ENCODE results near the gene GABRB3. TPM values are rescaled to one million over a fixed set of nuclear protein-coding genes. Genes with fewer than 3 reads are reported as not detected.
"Not testable (repeated sequence)": the region's sequence is repeated elsewhere in the genome, so short reads cannot be mapped to it uniquely, and the experiment has no call there.

The GABRB3 gene
- polyA plus RNA-seq, 3 donors = 5.1 to 9.1 (median 6.5) TPM

GRCh38 chr15:26738996-26739395, 33.9 kb downstream of the GABRB3 start:
- no peak for DNase-seq (ENCODE audit: low read depth in 3 of 3, low spot score in 2 of 3)

- no peak for DNase-seq (ENCODE audit: low read depth in 3 of 3, low spot score in 2 of 3)
Observed at GRCh38 chr15:26736502-26737248, 36.2 kb downstream of the GABRB3 start.

GRCh38 chr15:26731965-26732364, 40.9 kb downstream of the GABRB3 start:
- no peak for DNase-seq (ENCODE audit: low read depth in 3 of 3, low spot score in 2 of 3)

DNA sequence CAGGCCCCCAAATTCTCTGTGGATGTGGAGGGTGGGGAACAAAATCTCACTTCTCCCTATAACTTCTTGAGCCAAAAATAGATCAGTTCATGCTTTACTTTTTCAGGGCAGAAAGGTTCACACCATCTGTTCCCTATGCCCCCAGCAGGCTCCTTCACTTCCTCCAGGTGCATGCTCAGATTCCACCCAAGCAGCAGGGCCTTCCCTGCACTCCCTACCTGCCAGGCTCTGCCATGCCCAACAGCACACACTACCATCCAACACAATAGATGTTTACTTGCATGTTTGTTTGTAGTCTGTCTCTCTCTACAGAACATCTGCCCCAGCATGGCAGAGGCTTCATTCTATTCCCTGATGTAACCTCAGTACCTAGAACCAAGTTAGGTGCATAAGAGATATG, 43.3 kb downstream of the GABRB3 start:
- DNase-seq (ENCODE audit: low read depth in 3 of 3, low spot score in 2 of 3) = no peak

GRCh38 chr15:26729030-26729429, 43.8 kb downstream of the GABRB3 start:
- DNase-seq (ENCODE audit: low read depth in 3 of 3, low spot score in 2 of 3) = no peak

DNA sequence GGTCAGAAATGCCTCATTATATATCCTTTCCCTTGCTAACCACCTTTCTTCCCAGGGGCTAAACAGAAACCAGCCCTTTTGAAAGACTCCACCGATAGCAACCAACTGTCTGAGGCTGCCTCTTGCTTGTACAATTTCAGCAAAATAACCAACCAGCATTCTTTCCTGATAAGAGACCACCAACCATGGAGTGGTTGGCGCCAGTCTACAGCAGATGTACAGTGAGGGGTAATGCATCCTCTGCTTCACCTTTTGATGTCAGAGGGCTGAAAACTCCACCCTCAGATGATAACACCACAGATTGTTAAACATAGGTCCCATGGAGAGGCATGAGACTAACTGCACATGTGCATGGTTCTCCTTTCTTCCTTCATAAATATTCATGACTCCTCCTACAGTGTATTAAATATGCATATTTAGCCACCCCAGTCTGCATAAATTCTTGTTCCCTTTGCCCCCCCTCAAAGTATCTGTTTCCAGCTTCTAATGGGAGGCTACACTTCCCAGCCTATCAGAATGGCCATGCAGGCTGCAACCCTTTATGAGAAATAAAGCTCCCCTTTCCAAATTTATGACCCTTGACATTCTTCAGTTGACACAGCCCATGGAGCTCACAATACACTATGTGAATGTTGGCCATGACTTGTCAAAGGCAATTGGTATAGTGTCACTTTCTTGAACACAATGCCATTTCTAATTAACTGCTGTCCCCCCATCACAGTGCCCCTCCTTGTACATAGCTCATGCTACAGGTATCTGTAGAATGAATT, 48.3 kb downstream of the GABRB3 start:
- no peak for DNase-seq (ENCODE audit: low read depth in 3 of 3, low spot score in 2 of 3)

DNA sequence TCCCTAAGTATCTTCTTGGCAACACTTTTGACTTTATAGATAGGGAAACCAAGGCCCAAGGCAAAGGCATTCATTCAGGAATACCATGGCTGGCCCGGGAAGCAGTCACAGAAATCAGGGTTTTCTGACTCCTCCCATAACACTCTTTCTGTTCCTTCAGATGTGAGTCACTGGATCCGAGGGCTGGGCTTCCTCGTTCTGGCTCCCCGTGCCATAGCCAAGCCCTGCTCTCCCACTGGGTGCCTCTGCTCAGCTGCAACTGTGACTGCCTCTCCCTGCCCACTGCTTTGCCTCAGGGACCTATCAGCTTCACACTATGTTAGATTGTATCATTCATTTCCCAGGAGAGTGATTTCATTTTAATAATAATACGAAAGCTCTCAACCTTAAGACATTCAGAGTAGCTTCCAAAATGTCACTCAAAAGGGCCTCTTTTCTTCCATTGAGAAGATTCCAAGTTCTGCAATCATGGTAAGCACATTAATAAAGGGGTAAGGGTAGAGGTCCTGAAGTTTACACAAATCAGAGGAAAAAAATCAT, 50.2 kb downstream of the GABRB3 start:
- no peak for DNase-seq (ENCODE audit: low read depth in 3 of 3, low spot score in 2 of 3)

- DNase-seq (ENCODE audit: low read depth in 3 of 3, low spot score in 2 of 3) = no peak
Observed at GRCh38 chr15:26721232-26721967, 51.5 kb downstream of the GABRB3 start.

- DNase-seq (ENCODE audit: low read depth in 3 of 3, low spot score in 2 of 3) = no peak
Observed at GRCh38 chr15:26720546-26720945, 52.3 kb downstream of the GABRB3 start.

GRCh38 chr15:26719866-26720265, 53.0 kb downstream of the GABRB3 start:
- DNase-seq (ENCODE audit: low read depth in 3 of 3, low spot score in 2 of 3) = not testable (repeated sequence)

DNA sequence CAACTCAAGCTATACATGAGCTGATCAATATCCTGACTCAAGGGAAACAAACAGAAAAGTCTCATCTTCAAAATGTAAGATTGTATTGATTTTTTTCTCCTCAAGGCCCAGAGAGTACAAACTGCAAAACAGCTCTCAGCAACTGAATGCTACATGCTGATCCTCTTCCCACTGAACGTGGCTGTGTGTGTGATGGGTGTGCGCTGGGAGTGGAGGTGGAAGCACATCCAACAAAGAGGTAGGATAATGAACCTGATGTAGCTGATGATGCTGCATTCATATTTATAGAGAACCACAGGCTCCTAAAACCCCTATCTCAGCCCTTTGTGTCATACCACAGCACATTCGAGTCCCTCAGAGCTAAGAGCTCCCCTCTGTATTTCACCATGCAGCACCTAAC, 56.8 kb downstream of the GABRB3 start:
- DNase-seq (ENCODE audit: low read depth in 3 of 3, low spot score in 2 of 3) = no peak

DNA sequence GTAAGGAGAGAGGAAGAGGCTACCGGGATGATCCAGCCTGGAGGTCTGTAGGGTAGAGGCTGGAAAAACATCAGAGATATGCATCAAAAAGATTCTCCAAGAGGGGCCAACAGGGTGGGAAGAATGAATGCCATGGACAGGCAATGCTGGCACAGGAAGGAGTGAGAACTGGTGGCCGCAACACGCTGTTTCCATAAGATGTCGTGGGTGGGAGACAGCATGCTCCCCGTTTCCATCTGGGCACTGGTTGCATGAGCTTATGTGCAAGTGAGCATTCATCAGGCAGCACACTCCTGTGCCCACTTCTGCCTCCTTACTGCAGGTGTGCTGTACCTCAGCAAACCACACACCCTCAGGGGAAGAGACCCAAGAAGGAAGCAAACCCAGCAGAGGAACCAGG, 59.4 kb downstream of the GABRB3 start:
- DNase-seq (ENCODE audit: low read depth in 3 of 3, low spot score in 2 of 3) = no peak

DNA sequence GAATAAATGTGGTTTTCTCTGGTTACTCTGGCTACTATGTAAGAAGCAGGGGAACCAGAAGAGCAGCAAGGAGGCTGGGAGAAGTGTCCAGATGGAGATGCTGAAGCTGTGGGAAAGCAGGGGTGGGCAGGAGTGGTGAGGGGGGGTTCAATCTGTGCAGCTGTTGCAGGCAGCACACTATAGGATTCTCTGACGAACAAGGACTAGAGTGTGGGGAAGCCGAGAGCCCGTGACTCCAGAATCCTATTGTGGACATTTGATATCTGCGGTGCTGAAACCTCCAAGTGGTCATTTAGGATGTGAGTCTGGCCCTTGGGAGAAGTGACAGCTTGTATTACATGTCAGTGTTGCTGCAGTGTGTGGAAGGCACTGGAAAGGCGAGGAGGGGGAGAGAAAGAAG, 60.5 kb downstream of the GABRB3 start:
- no peak for DNase-seq (ENCODE audit: low read depth in 3 of 3, low spot score in 2 of 3)

DNA sequence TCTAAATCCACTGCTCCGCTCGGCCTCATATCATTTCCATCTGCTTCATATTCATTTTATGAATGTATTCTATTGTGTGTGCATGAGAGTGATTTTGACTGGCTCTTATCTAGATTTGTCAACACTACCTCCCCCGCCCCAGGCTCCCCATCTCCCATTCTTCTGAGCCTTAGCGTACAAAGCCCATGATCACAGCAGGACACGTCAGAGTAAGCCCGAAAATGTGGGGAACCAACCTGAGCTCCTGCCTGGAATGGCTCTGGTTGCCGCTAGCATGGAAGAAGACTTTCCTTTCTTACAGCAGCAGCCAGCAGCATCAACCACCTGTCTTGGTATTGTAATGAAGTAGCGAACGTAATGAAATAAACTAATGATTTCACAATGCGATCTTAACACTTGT, 61.4 kb downstream of the GABRB3 start:
- no peak for DNase-seq (ENCODE audit: low read depth in 3 of 3, low spot score in 2 of 3)

GRCh38 chr15:26702381-26702780, 70.5 kb downstream of the GABRB3 start:
- no peak for DNase-seq (ENCODE audit: low read depth in 3 of 3, low spot score in 2 of 3)

- no peak for DNase-seq (ENCODE audit: low read depth in 3 of 3, low spot score in 2 of 3)
Observed at GRCh38 chr15:26698555-26698954, 74.3 kb downstream of the GABRB3 start.

DNA sequence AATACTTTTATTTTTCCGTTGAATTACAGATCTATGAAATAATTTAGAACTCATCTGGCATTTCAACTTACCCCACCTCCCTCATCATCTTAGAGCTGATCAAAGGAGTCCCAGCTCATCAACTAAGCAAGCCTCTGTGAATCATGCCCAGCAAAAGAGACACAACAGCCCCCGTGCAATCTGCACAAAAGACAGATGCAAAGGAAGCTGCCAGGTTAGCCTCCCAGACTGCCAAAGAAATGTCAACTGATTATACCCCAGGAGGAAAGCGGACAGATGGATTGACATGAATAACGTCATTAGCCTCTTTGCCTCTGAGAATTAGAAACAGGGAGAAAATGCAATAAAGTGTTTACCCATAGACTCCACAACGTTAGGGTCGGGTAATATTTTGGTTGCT, 75.0 kb downstream of the GABRB3 start:
- no peak for DNase-seq (ENCODE audit: low read depth in 3 of 3, low spot score in 2 of 3)

- DNase-seq (ENCODE audit: low read depth in 3 of 3, low spot score in 2 of 3) = no peak
Observed at GRCh38 chr15:26691249-26691648, 81.6 kb downstream of the GABRB3 start.

DNA sequence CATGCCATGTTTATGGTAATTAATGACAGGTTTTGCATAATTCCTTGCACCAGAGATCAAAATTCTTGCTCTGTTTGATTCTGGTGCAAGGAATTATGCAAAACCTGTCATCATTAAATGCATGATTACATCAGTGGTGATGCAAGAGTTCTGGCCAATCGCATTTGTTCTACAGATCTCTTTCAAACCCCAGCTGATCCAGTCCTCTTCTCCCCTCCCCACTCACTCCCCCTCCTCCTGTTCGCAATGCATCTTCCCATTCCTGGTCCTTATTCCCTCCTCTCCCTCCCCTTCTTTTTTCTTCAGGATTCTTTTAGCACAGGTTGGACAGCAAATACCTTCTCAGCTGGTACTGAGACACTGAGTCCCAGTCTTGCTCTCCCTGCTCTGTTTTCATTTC, 82.1 kb downstream of the GABRB3 start:
- DNase-seq (ENCODE audit: low read depth in 3 of 3, low spot score in 2 of 3) = no peak

- DNase-seq (ENCODE audit: low read depth in 3 of 3, low spot score in 2 of 3) = no peak
Observed at GRCh38 chr15:26689462-26689861, 83.4 kb downstream of the GABRB3 start.

- DNase-seq (ENCODE audit: low read depth in 3 of 3, low spot score in 2 of 3) = no peak
Observed at GRCh38 chr15:26686547-26687187, 86.2 kb downstream of the GABRB3 start.
